ENCODE results near the gene TSPEAR. TPM values are rescaled to one million over a fixed set of nuclear protein-coding genes. Genes with fewer than 3 reads are reported as not detected.
"Not testable (repeated sequence)": the region's sequence is repeated elsewhere in the genome, so short reads cannot be mapped to it uniquely, and the experiment has no call there.

The TSPEAR gene
- total RNA-seq, 1 donor from 2014 or later, result not detected

DNA sequence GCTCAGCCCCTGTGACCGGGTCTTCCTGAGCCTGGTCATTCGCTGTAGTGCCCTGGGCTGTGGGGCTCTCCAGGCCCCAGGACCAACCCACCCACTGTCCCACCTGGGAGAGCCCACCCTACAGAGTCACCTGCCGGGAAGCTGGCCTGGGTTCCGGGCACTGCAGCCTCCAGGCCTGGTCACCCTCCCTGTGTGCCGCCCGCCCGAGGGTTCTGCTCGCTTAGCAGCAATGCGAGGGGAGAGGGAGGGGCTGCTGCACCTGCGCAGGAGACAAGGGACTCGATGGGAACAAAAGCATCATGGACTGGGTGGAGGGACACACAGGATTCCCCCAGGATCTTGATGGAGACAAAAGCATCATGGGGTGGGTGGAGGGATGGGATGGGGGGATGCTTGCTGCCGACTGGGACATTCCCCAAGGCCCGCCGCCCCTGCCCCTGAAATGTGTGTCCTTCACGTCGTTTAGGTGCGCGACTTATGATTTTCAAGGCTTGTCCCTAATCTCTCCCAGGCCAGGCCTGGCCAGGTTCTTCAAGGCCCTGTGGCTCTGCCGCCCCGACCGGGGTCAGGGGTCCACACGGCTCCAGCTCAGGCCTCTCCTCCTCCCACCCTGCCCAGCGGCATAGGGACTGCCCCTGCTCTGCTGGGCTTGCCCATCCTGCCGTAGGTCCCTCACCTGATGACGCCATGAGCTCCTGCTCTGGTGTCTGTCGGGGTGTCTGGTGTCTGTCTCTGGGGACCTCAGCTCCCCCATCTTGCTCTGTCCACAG, 97.8 kb downstream of the TSPEAR start:
- no peak for DNase-seq
- H3K36me3 Mint-ChIP-seq (ENCODE audit: unreplicated experiment), result peaks cover 28% of the 10 kb centered on the region
- H3K4me3 Mint-ChIP-seq (ENCODE audit: unreplicated experiment), result no peak overlapping the region
- peaks cover 10% of the 10 kb centered on the region for H3K4me1 Mint-ChIP-seq (ENCODE audit: low read depth, unreplicated experiment)
- no peak overlapping the region for H3K27ac Mint-ChIP-seq (ENCODE audit: unreplicated experiment)
- TF ChIP-seq, protein P1, sequence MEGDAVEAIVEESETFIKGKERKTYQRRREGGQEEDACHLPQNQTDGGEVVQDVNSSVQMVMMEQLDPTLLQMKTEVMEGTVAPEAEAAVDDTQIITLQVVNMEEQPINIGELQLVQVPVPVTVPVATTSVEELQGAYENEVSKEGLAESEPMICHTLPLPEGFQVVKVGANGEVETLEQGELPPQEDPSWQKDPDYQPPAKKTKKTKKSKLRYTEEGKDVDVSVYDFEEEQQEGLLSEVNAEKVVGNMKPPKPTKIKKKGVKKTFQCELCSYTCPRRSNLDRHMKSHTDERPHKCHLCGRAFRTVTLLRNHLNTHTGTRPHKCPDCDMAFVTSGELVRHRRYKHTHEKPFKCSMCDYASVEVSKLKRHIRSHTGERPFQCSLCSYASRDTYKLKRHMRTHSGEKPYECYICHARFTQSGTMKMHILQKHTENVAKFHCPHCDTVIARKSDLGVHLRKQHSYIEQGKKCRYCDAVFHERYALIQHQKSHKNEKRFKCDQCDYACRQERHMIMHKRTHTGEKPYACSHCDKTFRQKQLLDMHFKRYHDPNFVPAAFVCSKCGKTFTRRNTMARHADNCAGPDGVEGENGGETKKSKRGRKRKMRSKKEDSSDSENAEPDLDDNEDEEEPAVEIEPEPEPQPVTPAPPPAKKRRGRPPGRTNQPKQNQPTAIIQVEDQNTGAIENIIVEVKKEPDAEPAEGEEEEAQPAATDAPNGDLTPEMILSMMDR (IDR thresholded peaks at IDR 0.05; ENCODE audit: partially characterized antibody, unreplicated experiment), result no peak
- peaks cover 9% of the 10 kb centered on the region for H3K27me3 Mint-ChIP-seq (ENCODE audit: unreplicated experiment)
- peaks cover 18% of the 10 kb centered on the region for H3K9me3 Mint-ChIP-seq (ENCODE audit: unreplicated experiment)

DNA sequence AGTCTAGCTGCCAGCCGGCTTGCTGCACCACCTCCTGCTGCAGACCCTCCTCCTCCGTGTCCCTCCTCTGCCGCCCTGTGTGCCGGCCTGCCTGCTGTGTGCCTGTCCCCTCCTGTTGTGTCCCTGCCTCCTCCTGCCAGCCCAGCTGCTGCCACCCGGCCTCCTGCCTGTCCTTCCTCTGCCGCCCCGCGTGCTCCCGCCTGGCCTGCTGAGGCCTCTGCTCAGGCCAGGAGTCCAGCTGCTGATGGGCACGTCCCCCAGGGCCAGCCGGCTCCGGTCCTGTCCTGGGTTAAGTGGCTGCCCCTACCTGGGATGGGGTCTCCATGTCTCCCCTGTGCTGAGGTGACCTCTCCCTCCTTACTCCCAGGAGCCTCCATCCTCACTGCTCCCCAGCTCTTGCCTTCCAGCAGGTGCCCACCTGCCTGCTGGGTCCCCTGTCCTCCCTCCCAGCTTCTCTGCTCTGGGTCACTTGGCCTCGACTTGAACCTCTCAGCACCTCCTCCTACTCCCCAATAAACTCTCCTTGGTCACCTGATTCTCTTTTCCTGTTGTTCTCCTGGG, 98.6 kb downstream of the TSPEAR start:
- Mint-ChIP-seq H3K36me3 (ENCODE audit: unreplicated experiment) (peaks cover 31% of the 10 kb centered on the region), H3K9me3 (ENCODE audit: unreplicated experiment) (peaks cover 18% of the 10 kb centered on the region)

DNA sequence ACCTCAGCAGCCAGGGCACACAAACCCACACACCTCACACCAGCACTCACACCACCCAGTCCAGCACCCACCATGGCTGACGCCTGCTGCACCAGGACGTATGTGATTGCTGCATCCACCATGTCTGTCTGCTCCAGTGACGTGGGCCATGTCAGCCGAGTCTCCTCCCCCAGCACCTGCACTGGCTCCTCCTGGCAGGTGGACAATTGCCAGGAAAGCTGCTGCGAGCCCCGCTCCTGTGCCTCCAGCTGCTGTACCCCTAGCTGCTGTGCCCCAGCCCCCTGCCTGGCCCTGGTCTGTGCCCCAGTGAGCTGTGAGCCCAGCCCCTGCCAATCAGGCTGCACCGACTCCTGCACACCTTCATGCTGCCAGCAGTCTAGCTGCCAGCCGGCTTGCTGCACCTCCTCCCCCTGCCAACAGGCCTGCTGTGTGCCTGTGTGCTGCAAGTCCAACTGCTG, 99.3 kb downstream of the TSPEAR start, which contains the start of gene KRTAP10-8:
KRTAP10-8 (plus strand) TSS at position 51 of the 458 bp plus-strand sequence; CDS start at position 73, 22 bp downstream.
- H3K4me1 Mint-ChIP-seq (ENCODE audit: low read depth, unreplicated experiment), result peaks cover 10% of the 10 kb centered on the region
- H3K27ac Mint-ChIP-seq (ENCODE audit: unreplicated experiment), result no peak within 1 kb of the TSS
- no peak for DNase-seq
- TF ChIP-seq, protein P1 (IDR thresholded peaks at IDR 0.05; ENCODE audit: partially characterized antibody, unreplicated experiment), result no peak
- H3K4me3 Mint-ChIP-seq (ENCODE audit: unreplicated experiment), result no peak within 1 kb of the TSS
- peaks cover 37% of the 10 kb centered on the region for H3K36me3 Mint-ChIP-seq (ENCODE audit: unreplicated experiment)
- peaks cover 7% of the 10 kb centered on the region for H3K27me3 Mint-ChIP-seq (ENCODE audit: unreplicated experiment)
- peaks cover 12% of the 10 kb centered on the region for H3K9me3 Mint-ChIP-seq (ENCODE audit: unreplicated experiment)

More for the DNA sequence above, 98.6 kb downstream of the TSPEAR start:
- TF ChIP-seq, protein P1 (IDR thresholded peaks at IDR 0.05; ENCODE audit: partially characterized antibody, unreplicated experiment), result no peak
- Mint-ChIP-seq H3K4me3 (ENCODE audit: unreplicated experiment) (no peak overlapping the region), H3K27me3 (ENCODE audit: unreplicated experiment) (peaks cover 9% of the 10 kb centered on the region), H3K27ac (ENCODE audit: unreplicated experiment) (no peak overlapping the region), H3K4me1 (ENCODE audit: low read depth, unreplicated experiment) (peaks cover 10% of the 10 kb centered on the region)
- DNase-seq, result no peak

DNA sequence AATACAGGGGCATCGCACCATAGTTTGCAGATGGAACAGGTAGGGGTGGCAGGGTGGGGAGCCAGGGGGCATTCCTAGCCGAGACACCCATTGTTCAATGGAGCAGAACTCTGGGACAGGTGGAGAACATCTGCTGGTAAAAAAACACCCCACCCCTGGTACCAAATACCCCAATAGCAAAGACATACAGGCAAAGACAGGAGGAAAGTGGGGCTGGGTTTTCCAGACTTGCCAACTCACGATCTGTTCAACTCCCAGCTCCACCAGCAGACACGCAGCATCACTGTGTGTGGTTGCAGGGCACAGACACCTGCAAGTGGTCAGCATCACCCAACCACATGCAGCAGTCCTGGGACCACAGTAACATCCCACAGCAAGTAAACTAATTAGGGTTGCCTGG, 99.8 kb downstream of the TSPEAR start:
- H3K27ac Mint-ChIP-seq (ENCODE audit: unreplicated experiment), result no peak overlapping the region
- H3K36me3 Mint-ChIP-seq (ENCODE audit: unreplicated experiment), result peaks cover 37% of the 10 kb centered on the region
- H3K4me1 Mint-ChIP-seq (ENCODE audit: low read depth, unreplicated experiment), result peaks cover 8% of the 10 kb centered on the region
- H3K27me3 Mint-ChIP-seq (ENCODE audit: unreplicated experiment), result peaks cover 5% of the 10 kb centered on the region
- H3K4me3 Mint-ChIP-seq (ENCODE audit: unreplicated experiment), result no peak overlapping the region
- no peak for DNase-seq
- H3K9me3 Mint-ChIP-seq (ENCODE audit: unreplicated experiment), result peaks cover 12% of the 10 kb centered on the region
- TF ChIP-seq, protein P1 (IDR thresholded peaks at IDR 0.05; ENCODE audit: partially characterized antibody, unreplicated experiment), result no peak

DNA sequence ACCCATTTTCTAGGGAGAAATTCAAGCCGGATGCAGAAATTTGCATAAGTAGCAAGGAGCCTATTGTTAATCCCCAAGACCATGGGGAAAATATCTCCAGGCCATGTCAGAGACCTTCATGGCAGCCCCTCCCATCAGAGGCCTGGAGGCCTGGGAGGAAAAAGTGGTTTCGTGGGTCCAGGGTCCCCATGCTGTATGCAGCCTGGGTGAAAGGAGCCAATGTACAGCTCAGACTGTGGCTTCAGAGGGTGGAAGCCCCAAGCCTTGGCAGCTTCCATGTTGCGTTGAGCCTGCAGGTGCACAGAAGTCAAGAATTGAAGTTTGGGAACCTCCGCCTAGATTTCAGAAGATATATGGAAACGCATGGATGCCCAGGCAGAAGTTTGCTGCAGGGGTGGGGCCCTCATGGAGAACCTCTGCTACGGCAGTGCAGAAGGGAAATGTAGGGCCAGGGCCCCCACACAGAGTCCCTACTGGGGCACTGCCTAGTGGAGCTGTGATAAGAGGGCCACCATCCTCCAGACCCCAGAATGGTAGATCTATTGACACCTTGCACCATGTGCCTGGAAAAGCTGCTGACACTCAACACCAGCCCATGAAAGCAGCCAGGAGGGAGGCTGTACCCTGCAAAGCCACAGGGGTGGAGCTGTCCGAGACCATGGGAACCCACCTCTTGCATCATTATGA, 101.1 kb downstream of the TSPEAR start:
- peaks cover 12% of the 10 kb centered on the region for H3K9me3 Mint-ChIP-seq (ENCODE audit: unreplicated experiment)
- H3K27ac Mint-ChIP-seq (ENCODE audit: unreplicated experiment); DNase-seq; H3K4me1 Mint-ChIP-seq (ENCODE audit: low read depth, unreplicated experiment); H3K27me3 Mint-ChIP-seq (ENCODE audit: unreplicated experiment); H3K4me3 Mint-ChIP-seq (ENCODE audit: unreplicated experiment): not testable (repeated sequence)
- H3K36me3 Mint-ChIP-seq (ENCODE audit: unreplicated experiment), result peaks cover 37% of the 10 kb centered on the region
